Esophagus muscularis mucosa (tissue), 4 donors: ENCODE data around the gene CCDC40. TPM values are rescaled to one million over a fixed set of nuclear protein-coding genes. Genes with fewer than 3 reads are reported as not detected.

Source experiments
- DNase-seq: peaks from one replicate; pipeline ENCODE4 v3.0.0-alpha.2; 2017; ENCODE audit errors: extremely low spot score
- H3K27ac ChIP-seq, 4 donors: fragments of 200-600 bp; sonication (generic); replicated peaks in 1 of 4; 1 replicate in 3 of 4; 2 replicates in 1 of 4; pipeline ENCODE4 v1.5.1; 2016 to 2019; ENCODE audit warnings: mild to moderate bottlenecking in 1 of 4
- H3K27me3 ChIP-seq, 4 donors: fragments of 200-600 bp; sonication (generic); one replicate each; pipeline versions ENCODE4 v1.5.1 to v1.6.0; 2016 to 2019
- H3K36me3 ChIP-seq, 4 donors: fragments of 200-600 bp; sonication (generic); one replicate each; pipeline ENCODE4 v1.5.1; 2016 to 2019
- H3K4me1 ChIP-seq, 4 donors: fragments of 200-600 bp; sonication (generic); one replicate each; pipeline ENCODE4 v1.5.1; 2016 to 2019
- H3K4me3 ChIP-seq, 4 donors: fragments of 200-600 bp; sonication (generic); 1 replicate in 2 of 4; 2 replicates in 2 of 4; pipeline ENCODE4 v1.5.1; 2016 to 2019; ENCODE audit warnings: mild to moderate bottlenecking in 4 of 4, moderate library complexity in 1 of 4
- H3K9me3 ChIP-seq, 4 donors: fragments of 200-600 bp; sonication (generic); 1 replicate in 3 of 4; 2 replicates in 1 of 4; pipeline ENCODE4 v1.5.1; 2016 to 2019
- CTCF ChIP-seq, 3 experiments: fragments of 200-600 bp in 2 of 3; fragments of 450-650 bp in 1 of 3; sonication (generic) in 2 of 3; IDR thresholded peaks; one replicate each; pipeline ENCODE4 v1.5.1; 2017 to 2019; ENCODE audit warnings: antibody characterized with exemption in 3 of 3, mild to moderate bottlenecking in 2 of 3, moderate library complexity in 1 of 3
- EP300 ChIP-seq: sonication (generic); formaldehyde crosslinking; IDR thresholded peaks from one replicate; pipeline ENCODE4 v1.6.1; 2017; ENCODE audit warnings: antibody characterized with exemption
- POLR2A ChIP-seq: fragments of 450-650 bp; IDR thresholded peaks from one replicate; pipeline ENCODE4 v1.6.1; 2017; ENCODE audit warnings: antibody characterized with exemption, moderate library complexity, mild to moderate bottlenecking, low read depth
- POLR2AphosphoS5 ChIP-seq, 2 donors: sonication (generic); formaldehyde crosslinking; IDR thresholded peaks; one replicate each; pipeline ENCODE4 v1.6.1; 2017; ENCODE audit warnings: antibody characterized with exemption in 2 of 2
- WGBS: methylation state at CpG from one replicate; pipeline ENCODE4 v1.1.5; 2018; 5-methylcytosine and 5-hydroxymethylcytosine counted together
- intact Hi-C: fragments of 100-400 bp; cut with DNase I; formaldehyde crosslinking; loops from one replicate; pipeline ENCODE4 v1.15.1; 2023
- total RNA-seq, 4 donors: library from RNA; depleted of rRNA; stranded (reverse); fragments of >200 nt; gene quantifications; one replicate each; pipeline versions ENCODE4 v1.1.0 to v1.2.1, GENCODE V29; 2016

The CCDC40 gene
- total RNA-seq, 4 donors from 2014 or later, result 4.9 to 9.5 (median 7.8) TPM

GRCh38 chr17:80068301-80069222, 32.1 kb downstream of the CCDC40 start:
- Histone ChIP-seq H3K27ac (peak overlapping the region; percentile 87 to 90 (median 88)), H3K36me3 (no peaks in the 10 kb centered on the region), H3K4me3 (peak overlapping the region in 2 of 4 donors; percentile 7 to 26), H3K27me3 (no peaks in the 10 kb centered on the region), H3K4me1 (peaks cover 29 to 55% (median 53%) of the 10 kb centered on the region in 4 donors), H3K9me3 (no peaks in the 10 kb centered on the region)
- DNase-seq, result no peak
- TF ChIP-seq EP300 (no peak), CTCF (IDR thresholded peaks at IDR 0.05) (no peak), POLR2A (no peak), POLR2AphosphoS5 (IDR thresholded peaks at IDR 0.05) (peak; percentile 57 to 69)
- intact Hi-C loops, result no loop called here
- WGBS, result 47% methylated on average over 23 of the region's 23 CpGs

- H3K27ac ChIP-seq, result peak overlapping the region; percentile 87 to 90 (median 88)
- H3K36me3 ChIP-seq, result no peaks in the 10 kb centered on the region
- H3K9me3 ChIP-seq, result no peaks in the 10 kb centered on the region
- intact Hi-C loops, result no loop called here
- DNase-seq, result no peak
- H3K27me3 ChIP-seq, result no peaks in the 10 kb centered on the region
- peaks cover 25 to 45% (median 42%) of the 10 kb centered on the region in 4 donors for H3K4me1 ChIP-seq
- peak overlapping the region; percentile 44 to 58 (median 50) for H3K4me3 ChIP-seq
- TF ChIP-seq CTCF (IDR thresholded peaks at IDR 0.05) (no peak), POLR2AphosphoS5 (IDR thresholded peaks at IDR 0.05) (no peak), POLR2A (no peak), EP300 (no peak)
- 86% methylated on average over 6 of the region's 15 CpGs for WGBS
Observed at GRCh38 chr17:80070375-80071115, 34.1 kb downstream of the CCDC40 start.

- Histone ChIP-seq H3K4me3 (peak overlapping the region; percentile 44 to 58 (median 50)), H3K27ac (peak overlapping the region; percentile 87 to 90 (median 88)), H3K27me3 (no peaks in the 10 kb centered on the region), H3K36me3 (no peaks in the 10 kb centered on the region), H3K9me3 (no peaks in the 10 kb centered on the region), H3K4me1 (peaks cover 25 to 45% (median 42%) of the 10 kb centered on the region in 4 donors)
- no peak for DNase-seq
- intact Hi-C loops, result no loop called here
- no peak for TF ChIP-seq EP300
- no peak for TF ChIP-seq CTCF (IDR thresholded peaks at IDR 0.05)
- TF ChIP-seq POLR2A, result no peak
- TF ChIP-seq POLR2AphosphoS5 (IDR thresholded peaks at IDR 0.05), result peak; percentile 64 to 80
- 22% methylated on average over 19 of the region's 20 CpGs for WGBS
Observed at GRCh38 chr17:80071116-80071841, 34.8 kb downstream of the CCDC40 start.

GRCh38 chr17:80072410-80072809, 36.0 kb downstream of the CCDC40 start:
- H3K9me3 ChIP-seq, result no peaks in the 10 kb centered on the region
- 94% methylated on average over 6 of the region's 6 CpGs for WGBS
- H3K27me3 ChIP-seq, result no peaks in the 10 kb centered on the region
- H3K4me3 ChIP-seq, result no peak overlapping the region
- intact Hi-C loops, result no loop called here
- peak overlapping the region in 3 of 4 donors; percentile 87 to 88 (median 88) for H3K27ac ChIP-seq
- no peaks in the 10 kb centered on the region for H3K36me3 ChIP-seq
- no peak for DNase-seq
- no peak for TF ChIP-seq EP300
- TF ChIP-seq CTCF (IDR thresholded peaks at IDR 0.05), result no peak
- TF ChIP-seq POLR2AphosphoS5 (IDR thresholded peaks at IDR 0.05), result no peak
- TF ChIP-seq POLR2A, result no peak
- peaks cover 25 to 45% (median 42%) of the 10 kb centered on the region in 4 donors for H3K4me1 ChIP-seq
